IPS-15b (cell line): Measurements from ENCODE around the gene RTN4RL1.

Source experiments
- H3K27me3 ChIP-seq: one replicate; pipeline ENCODE4 v1.6.1; 2013; ENCODE audit warnings: low read length; ENCODE audit not compliant: control insufficient read depth, insufficient read depth
- H3K36me3 ChIP-seq: one replicate; pipeline ENCODE4 v1.6.1; 2013; ENCODE audit warnings: low read length; ENCODE audit not compliant: control insufficient read depth, insufficient read depth
- H3K4me1 ChIP-seq: one replicate; pipeline ENCODE4 v1.6.1; 2013; ENCODE audit warnings: mild to moderate bottlenecking, low read length; ENCODE audit not compliant: control insufficient read depth, insufficient read depth
- H3K4me3 ChIP-seq: one replicate; pipeline ENCODE4 v1.5.1; 2013; ENCODE audit warnings: low read depth, low read length
- H3K9ac ChIP-seq: one replicate; pipeline ENCODE4 v1.6.1; 2013; ENCODE audit warnings: low read depth, mild to moderate bottlenecking, low read length
- H3K9me3 ChIP-seq: one replicate; pipeline ENCODE4 v1.6.1; 2013; ENCODE audit warnings: mild to moderate bottlenecking, low read length; ENCODE audit not compliant: control insufficient read depth, insufficient read depth

The RTN4RL1 gene

DNA sequence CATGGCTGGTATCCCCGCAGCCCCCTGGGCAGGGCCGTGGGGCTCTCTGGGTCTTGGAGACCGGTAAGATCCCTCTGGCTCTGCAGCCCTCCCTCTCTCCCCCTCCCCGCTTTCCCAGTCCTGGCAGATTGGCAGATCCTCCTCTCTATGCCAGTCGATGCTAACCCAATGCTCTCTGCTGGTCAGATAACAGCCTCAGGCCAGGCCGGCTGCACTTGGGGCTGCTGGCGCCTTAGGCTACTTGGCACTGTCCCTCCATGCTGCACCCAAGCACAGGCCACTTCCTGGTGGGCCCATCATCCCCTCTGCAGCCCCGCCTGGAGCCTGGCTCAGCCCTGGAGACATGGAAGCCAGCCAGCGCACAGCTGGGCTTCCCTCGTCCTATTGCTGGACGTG, 81.7 kb downstream of the RTN4RL1 start:
- Histone ChIP-seq H3K27me3 (no peaks in the 10 kb centered on the region), H3K36me3 (no peaks in the 10 kb centered on the region), H3K9me3 (no peaks in the 10 kb centered on the region), H3K4me3 (no peak overlapping the region), H3K4me1 (no peaks in the 10 kb centered on the region), H3K9ac (no peak overlapping the region)

DNA sequence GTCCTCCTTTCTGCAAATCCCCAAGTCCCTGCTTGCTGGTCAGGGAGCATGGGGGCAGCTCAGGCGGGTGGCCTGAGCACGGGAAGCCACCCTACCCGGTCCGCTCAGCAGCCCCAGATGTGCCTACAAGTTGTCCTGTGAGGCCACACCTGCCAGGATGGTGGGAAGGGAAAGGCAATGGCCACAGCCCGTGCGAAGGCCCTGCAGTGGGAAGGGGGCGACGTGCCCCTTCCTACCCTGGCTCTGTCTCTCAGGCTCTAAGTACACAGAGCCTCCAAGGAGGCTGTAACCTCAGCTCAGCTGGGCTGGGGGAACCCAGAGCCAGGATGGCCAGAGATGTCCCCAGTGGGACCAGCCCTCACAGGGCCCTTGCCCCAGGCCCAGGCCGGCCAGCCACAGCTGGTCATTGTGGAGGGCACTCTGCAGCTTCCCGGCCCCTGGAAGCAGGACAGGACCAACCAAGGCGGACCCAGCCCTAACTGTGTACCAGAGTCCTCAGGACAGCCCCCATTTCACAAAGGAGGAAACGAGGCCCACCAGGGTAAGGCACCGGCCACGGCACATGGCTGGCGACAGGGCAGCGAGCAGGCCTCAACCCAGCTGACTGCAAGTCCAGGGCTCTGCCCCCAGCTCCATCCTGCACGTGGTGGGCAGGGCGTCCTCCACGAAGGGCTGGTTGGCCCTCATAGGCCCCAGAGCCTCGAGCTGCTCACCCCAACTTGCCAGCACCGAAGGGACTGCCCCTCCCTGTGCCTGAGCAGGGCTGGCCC, 82.3 kb downstream of the RTN4RL1 start:
- no peaks in the 10 kb centered on the region for H3K4me1 ChIP-seq
- H3K27me3 ChIP-seq = no peaks in the 10 kb centered on the region
- no peak overlapping the region for H3K4me3 ChIP-seq
- no peaks in the 10 kb centered on the region for H3K36me3 ChIP-seq
- no peaks in the 10 kb centered on the region for H3K9me3 ChIP-seq
- no peak overlapping the region for H3K9ac ChIP-seq

DNA sequence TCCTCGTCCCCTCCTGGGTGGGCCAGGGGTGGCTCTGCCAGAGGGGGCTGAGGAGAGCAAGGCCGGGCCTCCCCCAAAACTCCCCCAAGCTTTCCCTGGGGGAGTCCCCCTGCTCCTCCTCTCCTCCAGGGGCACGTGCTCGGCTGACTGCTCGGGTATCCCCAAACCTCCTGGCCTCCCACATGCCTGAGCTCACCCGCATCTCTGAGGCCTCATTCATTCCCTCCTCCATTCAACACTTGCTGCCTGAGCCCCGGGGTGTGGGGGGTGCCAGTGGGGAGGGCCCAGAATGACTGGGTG, 83.1 kb downstream of the RTN4RL1 start:
- Histone ChIP-seq H3K9me3 (no peaks in the 10 kb centered on the region), H3K9ac (no peak overlapping the region), H3K27me3 (no peaks in the 10 kb centered on the region), H3K4me1 (no peaks in the 10 kb centered on the region), H3K36me3 (no peaks in the 10 kb centered on the region), H3K4me3 (no peak overlapping the region)

DNA sequence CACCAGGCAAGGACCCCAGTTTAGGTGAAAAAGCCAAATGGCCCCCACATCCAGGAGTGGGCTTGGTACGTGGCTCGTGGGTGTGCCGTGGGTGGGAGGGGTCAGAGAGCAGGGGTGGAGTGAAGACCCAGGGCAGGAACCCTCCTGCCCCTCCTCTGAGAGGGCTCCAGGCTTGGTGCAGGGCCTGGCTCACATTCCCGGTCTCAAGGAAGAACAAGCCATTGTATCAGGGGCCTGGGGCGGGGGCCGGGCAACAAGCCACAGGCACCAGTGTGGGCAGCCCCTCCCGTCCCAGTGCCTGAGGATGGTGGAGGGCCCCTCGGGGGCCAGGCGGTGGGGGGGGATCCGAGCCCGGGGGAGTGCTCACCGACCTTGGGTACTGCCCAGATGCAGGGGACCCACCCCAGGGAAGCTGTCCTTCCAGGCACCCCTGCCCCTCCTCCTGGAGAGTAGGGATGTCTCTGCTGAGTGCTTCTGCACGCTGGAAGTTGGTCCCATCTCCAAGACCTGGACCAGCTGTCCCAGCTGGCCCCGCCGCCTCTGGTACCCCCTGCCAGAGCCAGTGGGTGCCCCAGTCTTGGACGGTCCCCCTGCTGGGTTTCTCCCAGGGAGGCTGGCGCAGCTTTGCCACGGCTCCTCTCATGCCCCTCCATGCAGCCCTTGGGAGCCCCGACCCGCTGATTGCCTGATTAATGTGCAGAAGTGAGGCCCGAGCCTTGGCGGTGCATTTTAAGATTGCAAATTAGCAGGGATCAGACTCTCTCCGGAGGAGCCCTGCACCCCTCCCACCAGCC, 83.7 kb downstream of the RTN4RL1 start:
- no peaks in the 10 kb centered on the region for H3K36me3 ChIP-seq
- H3K27me3 ChIP-seq = no peaks in the 10 kb centered on the region
- H3K4me3 ChIP-seq = no peak overlapping the region
- H3K9ac ChIP-seq = no peak overlapping the region
- H3K9me3 ChIP-seq = no peaks in the 10 kb centered on the region
- no peaks in the 10 kb centered on the region for H3K4me1 ChIP-seq

DNA sequence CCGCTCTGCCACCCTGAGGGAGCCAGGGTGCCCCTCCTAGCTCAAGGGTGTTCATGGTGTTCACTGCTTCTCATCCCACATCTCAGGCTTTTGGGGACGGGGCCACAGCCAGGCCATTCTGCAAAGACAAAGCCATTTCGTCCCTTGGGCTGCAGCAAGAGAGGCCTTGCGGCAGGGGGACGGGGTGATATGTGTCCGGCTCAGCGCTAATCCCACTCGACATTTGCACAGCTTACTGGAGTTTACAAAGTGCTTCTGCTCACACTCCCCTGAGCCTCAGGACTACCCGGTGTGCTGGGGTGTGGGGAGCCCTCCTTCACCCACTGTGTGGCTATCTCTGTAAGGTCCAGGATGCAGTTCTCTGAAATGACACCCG, 84.3 kb downstream of the RTN4RL1 start:
- no peaks in the 10 kb centered on the region for H3K27me3 ChIP-seq
- no peaks in the 10 kb centered on the region for H3K9me3 ChIP-seq
- no peaks in the 10 kb centered on the region for H3K36me3 ChIP-seq
- no peak overlapping the region for H3K9ac ChIP-seq
- H3K4me3 ChIP-seq = no peak overlapping the region
- no peaks in the 10 kb centered on the region for H3K4me1 ChIP-seq

DNA sequence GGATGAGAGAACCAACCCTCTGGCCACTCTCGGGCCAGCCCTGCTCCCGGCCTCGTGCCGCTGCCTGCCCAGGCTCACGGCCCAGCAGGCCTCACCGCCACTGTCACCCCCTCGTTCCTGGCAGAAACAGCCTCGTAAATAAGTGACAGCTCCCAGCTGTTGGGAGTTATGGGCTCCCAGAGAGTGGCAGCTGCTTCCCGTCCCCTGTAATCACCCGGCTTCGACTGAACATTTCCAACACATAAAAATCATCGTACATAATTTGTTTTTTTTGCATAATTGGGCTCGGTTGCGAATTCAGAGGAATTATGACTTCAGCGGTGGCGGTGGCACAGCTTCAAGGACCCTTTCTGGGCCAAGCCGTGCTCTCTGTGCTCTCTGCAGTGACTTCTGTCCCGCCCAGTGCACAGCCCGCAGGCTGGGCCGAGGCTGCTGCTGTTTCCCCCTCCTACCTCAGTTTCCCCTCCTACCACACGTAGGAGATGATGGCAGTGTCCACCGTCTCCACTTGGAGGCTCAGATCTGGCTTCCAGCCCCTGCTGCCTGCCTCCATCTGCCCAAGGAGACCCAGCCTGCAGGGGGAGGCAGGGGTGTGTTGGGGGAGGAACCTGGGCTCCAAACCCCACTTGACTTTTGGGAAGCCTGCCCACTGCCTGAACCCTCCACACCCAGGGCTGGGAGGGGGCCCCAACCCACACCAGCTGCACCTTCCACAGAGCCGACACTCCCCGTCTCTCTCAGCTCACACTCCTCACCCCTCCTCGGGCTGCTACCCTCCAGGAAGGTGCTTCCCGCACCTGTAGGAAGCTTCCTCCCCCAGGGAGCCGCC, 84.9 kb downstream of the RTN4RL1 start:
- Histone ChIP-seq H3K4me3 (no peak overlapping the region), H3K9ac (no peak overlapping the region), H3K36me3 (no peaks in the 10 kb centered on the region), H3K27me3 (no peaks in the 10 kb centered on the region), H3K4me1 (no peaks in the 10 kb centered on the region), H3K9me3 (no peaks in the 10 kb centered on the region)

DNA sequence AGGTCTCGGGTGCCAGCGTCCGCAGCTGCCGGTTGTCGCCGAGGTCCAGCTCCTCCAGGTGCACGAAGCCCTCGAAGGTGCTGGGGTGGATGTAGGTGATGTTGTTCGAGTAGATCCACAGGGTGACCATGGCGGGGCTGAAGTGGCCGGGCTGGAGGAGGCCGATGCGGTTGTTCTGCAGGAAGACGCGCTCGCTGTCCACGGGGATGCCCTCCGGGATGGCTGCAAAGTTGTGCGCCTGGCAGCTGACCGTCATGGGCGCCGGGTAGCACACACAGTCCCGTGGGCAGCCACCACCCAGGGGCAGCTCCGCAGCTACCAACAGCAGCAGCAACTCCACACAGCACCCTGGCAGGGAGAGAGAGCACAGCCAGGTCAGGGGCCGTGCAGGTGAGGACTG, 87.7 kb downstream of the RTN4RL1 start:
- H3K4me1 ChIP-seq = no peaks in the 10 kb centered on the region
- H3K27me3 ChIP-seq = no peaks in the 10 kb centered on the region
- no peak overlapping the region for H3K4me3 ChIP-seq
- no peak overlapping the region for H3K9ac ChIP-seq
- H3K9me3 ChIP-seq = no peaks in the 10 kb centered on the region
- no peaks in the 10 kb centered on the region for H3K36me3 ChIP-seq

DNA sequence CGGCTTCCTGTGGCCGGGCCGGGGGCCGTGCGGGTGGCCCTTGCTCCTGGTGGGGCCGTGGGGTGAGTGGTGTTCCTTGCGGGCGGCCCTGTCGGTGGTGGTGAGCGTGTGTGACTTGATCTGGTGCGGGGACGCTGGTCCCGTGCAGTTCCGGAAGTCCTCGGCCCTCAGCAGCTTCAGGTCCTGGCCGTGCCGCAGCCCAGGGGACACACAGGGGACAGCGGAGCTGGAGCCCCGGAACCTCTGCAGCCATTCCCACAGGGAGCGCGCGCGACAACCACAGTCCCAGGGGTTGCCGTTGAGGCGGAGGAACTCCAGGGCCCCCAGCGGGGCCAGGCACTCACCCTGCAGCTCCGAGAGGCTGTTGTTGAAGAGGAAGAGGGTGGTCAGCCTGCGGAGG, 88.4 kb downstream of the RTN4RL1 start:
- Histone ChIP-seq H3K9ac (no peak overlapping the region), H3K9me3 (no peaks in the 10 kb centered on the region), H3K4me3 (no peak overlapping the region), H3K4me1 (no peaks in the 10 kb centered on the region), H3K36me3 (no peaks in the 10 kb centered on the region), H3K27me3 (no peaks in the 10 kb centered on the region)

DNA sequence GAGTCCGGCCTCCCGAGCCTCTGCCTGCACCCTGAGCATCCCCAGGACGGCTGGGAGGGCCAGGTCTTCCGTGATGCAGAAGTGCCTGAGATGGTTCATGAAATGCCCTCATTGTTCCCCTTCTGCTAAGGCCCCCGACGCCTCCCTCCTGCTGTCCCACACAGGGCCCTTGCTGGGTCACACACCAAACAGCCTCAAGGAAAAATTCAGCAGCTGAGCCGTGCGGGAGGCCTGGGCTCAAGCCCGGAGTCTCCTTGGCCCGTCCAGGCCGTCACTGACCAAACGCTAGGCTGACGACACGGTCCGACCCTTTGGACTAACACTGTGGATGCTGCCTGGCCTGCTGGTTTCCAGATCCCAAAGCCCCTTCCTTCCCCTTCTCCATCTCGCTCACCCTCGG, 90.2 kb downstream of the RTN4RL1 start:
- Histone ChIP-seq H3K27me3 (no peaks in the 10 kb centered on the region), H3K4me1 (no peaks in the 10 kb centered on the region), H3K9ac (no peak overlapping the region), H3K9me3 (no peaks in the 10 kb centered on the region), H3K36me3 (no peaks in the 10 kb centered on the region), H3K4me3 (no peak overlapping the region)

DNA sequence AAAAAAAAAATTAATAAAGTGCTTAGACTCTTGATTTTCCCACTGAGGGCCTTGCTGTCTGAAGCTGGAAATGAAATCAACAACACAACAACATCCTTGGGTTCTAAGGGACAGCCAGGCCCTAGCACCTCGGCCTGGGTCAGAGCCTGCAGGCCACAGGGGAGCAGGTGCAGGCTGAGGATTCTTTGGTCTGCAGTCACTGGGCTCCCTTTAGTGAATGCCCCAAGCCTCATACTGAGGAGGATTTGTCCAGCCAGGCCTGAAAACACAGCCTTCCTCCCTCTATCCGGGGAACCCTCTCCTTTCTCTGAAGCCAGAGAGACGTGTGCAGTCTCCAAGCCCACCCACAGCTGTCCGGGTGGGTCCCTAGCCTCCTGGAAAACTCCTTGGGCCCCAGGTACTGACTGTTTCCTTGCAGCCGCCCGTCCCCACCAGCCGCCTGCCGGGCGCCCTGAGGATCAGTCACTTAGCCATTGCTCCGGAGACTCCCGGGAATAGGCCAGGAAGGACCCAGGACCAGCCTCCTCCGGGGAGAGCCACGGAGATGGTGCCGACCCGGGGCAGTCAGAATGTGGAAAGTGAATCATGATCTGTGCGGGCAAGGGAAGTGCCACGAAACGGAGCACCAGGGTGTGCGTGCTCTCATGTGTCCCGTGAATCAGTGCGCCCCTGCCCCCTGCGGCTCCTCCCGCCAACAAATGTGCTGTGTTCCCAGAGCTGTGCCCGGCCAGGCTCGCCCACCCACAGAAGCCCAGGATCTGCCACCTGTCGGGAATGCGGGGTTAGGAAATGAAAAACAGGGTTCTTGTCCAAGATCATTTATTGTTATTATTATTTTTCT, 91.0 kb downstream of the RTN4RL1 start:
- Histone ChIP-seq H3K4me3 (no peak overlapping the region), H3K36me3 (no peaks in the 10 kb centered on the region), H3K4me1 (no peaks in the 10 kb centered on the region), H3K9ac (no peak overlapping the region), H3K9me3 (no peaks in the 10 kb centered on the region), H3K27me3 (no peaks in the 10 kb centered on the region)

DNA sequence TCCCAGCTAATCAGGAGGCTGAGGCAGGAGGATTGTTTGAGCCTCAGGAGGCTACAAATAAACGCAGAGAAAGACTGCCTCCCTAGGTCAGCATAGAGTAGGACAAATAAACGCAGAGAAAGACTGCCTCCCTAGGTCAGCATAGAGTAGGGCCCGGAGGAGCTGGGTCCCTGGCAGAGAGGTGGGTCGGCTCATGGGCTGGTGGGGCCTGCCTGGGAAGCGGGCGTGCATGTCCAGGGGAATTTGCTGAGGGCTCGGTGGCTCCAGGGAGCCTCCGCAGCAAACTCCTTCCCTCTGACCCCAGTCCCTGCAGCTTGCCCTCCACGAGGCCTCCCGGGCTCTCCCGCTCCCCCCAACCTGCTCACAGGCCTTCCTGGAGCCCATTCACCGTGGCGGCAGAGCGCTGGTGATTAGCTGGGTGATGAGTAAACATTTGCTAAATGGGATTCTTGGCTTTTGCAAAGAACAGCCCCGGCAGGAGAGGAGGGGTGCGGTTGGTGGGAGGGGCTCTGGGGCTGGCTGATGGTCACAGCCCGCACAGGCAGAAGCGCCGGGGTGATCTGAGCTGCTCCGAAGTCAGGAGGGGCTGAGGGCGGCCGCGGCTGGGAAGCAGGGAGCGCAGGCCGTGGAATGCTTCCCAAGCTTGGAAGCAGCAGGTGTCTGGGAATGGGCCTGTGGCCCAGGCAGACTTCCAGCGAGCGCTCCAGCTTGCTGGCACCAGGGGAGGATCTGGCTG, 93.1 kb downstream of the RTN4RL1 start:
- no peak overlapping the region for H3K9ac ChIP-seq
- no peaks in the 10 kb centered on the region for H3K4me1 ChIP-seq
- no peaks in the 10 kb centered on the region for H3K36me3 ChIP-seq
- no peaks in the 10 kb centered on the region for H3K9me3 ChIP-seq
- H3K4me3 ChIP-seq = no peak overlapping the region
- H3K27me3 ChIP-seq = no peaks in the 10 kb centered on the region
